ENCODE results near the gene ARHGAP8.
"Not testable (repeated sequence)": the region's sequence is repeated elsewhere in the genome, so short reads cannot be mapped to it uniquely, and the experiment has no call there.

Gene ARHGAP8

DNA sequence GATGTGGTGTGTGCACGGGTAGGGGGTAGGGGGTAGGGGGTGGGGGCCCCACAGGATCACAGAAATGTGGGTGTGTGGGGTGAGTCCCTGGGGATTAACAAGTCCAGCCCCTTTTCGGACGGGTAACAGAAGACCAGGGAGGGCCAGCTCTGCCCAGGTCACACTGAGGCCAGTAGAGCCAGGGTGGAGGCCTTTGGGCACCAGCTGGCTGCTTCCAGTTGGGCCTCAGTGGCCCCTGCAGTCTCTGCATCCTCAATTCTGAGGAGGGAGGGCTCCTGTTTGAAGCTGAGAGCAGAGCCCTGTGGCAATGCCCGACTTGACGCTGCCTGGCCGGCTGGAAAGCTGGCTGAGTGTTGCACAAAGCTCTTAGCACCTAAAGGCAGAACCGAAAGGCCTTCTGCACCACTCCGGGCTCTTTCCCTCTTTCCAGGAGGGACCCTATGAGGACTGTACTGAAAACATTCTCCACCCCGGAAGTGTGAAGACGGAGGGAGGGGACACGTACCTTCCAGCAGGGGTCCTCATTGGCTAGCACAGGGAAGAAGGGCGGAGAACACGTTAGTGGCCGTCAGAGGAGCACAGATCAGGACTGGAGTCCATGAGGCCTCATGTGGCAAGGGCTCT, 137.0 kb downstream of the ARHGAP8 start:
- DNase-seq (ENCODE audit: low spot score), result no peak

DNA sequence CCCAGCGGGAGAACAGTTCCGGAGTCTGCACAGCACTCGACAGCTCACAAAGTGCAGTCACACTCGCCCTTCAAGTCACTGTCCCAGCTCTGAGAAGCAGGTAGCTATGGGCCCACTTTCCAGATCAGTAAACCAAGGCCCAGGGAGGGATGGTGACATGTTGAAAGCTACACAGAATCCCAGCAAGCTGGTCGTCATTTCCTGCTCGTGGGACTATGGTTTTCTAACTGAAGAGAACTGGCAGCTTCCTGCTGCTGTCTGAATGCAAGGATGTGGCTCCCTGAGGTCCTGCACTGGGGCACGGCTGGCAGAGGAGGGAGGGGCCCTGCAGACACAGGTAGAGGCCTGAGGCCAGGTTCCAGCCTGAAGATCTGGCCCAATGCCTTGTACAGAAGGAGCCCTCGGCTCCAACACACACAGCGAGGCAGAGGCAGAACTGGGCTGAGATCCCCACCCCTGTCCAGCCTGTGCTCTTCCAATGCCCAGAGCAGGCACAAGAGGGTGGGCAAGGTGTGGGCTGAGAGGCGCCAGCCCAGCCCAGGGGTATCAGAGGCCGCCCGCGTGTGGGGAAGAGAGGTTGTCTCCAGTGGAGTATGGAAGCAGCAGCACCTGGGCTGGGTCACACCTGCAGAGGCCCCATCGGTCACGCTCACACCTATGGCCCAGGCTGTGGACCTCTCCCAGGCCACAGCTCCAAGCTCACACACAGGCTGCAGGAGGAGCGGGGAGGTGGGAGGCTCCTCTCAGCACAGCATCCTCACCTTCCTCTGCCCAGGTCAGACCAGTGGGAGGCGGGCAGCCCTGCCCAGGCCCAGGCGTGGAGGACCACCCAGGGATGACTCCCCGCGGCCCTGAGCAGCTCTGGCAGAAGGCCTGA, 138.3 kb downstream of the ARHGAP8 start:
- DNase-seq (ENCODE audit: low spot score), result no peak

GRCh38 chr22:44891293-44891747, 138.9 kb downstream of the ARHGAP8 start:
- DNase-seq (ENCODE audit: low spot score), result no peak

DNA sequence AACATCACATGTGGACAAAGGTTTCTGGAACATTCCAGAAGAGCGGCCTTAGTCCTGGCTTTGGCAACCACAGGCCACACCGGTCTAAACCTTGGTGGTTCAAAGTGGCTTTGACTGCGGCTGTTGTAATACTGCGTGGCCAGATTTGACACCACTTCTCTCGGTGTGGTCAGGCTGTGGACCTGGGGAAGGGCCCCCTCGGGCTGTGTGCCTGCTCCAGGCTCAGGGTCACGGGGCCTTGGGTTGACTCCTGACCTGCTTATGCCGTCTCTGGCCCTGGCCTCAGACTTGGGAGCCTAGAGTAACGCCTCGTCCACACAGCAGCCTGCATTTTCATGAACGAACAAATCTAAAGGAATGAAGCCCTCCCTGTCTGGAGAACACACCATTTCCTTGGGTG, 139.4 kb downstream of the ARHGAP8 start:
- no peak for DNase-seq (ENCODE audit: low spot score)

GRCh38 chr22:44892243-44892642, 139.9 kb downstream of the ARHGAP8 start:
- no peak for DNase-seq (ENCODE audit: low spot score)

- no peak for DNase-seq (ENCODE audit: low spot score)
Measured at GRCh38 chr22:44892803-44893730, 140.7 kb downstream of the ARHGAP8 start.

DNA sequence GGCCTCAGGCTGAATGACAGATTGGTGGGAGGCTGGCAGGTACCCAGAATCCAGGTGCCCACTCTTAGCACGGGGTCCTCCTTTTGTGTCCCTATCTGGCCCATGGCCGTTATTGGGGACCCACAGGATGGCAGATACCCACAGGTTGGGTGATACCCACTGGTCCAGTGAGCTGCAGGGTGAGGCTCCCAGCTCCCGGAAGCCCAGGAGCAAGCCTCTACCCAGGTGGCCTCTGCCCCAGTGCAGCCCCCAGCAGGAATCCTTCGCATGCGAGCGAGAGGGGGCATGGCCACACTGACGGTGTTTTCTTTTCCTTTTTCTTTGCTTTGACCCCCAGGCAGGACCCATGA, 141.3 kb downstream of the ARHGAP8 start:
- no peak for DNase-seq (ENCODE audit: low spot score)

DNA sequence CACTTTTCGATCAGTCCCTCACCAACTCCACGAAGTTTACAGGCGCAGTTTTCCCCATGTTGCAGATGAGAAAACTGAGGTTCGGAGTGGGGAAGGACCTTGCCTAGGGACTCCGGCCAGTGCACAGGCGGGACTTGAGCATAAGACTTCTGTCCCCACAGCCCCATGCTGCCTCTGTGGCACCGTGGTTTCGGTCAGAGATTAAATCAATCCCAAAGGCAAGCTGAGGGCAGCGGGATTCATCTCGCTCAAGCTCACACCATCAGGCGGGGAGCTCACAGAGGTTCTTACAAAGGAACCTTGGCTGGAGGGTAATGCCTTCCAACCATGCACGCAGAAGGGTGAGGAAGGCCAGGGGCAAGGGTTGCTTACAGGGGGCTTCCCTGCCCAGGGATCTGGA, 141.9 kb downstream of the ARHGAP8 start:
- DNase-seq (ENCODE audit: low spot score), result no peak

- no peak for DNase-seq (ENCODE audit: low spot score)
Measured at GRCh38 chr22:44894782-44895181, 142.4 kb downstream of the ARHGAP8 start.

DNA sequence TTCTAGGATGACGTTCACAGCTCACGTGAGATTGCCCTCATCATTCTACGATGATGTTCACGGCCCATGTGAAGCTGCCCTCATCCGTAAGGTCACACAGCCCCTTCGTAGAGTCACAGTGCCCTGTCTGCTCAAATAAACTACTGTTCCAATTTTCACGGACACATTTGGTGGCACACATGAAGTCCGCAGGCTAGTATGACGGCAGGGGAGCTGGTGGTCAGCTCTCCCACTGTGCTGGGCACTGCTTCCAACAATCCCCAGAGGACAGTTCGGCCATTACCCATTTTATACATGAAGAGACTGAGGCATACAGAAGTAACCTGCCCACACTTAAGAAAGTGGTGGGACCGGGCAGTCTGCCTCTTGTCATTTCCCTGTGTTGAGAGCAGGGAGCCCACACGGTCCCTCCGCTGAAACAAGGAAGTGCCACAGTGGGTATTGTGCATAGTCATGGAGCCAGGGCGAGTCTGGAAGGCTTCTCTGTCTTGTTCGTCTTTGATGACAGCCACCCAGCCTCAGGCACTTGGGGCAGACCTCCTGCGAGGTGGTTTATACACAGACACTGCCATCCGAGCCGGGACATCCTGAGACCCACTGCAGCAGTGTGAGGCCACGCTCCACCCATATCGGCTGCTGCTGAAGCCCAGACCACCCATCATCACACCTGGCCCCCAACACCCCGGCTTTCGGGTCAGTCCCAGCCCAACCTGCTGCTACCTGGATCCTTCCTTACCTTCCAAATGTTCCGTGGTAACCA, 143.1 kb downstream of the ARHGAP8 start:
- no peak for DNase-seq (ENCODE audit: low spot score)

DNA sequence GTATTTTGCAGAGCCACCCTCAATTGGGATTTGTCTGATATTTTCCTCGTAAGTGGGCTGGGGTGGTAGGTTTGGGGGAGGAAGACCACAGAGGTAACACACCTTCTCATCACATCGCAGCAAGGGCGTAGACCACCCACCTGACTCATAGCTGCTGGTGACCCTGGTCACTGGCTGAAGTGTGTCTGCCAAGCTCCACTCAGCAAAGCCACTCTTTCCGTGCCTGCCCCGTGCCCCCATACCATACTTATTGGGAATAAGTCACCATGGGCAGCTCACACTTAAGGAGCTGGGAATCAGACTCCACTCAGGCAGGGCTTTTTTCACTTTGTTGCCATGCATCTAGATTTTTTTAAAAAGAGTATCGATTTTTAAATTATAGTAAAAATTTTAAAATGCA, 145.9 kb downstream of the ARHGAP8 start:
- no peak for DNase-seq (ENCODE audit: low spot score)

- no peak for DNase-seq (ENCODE audit: low spot score)
Measured at GRCh38 chr22:44901301-44901700, 148.9 kb downstream of the ARHGAP8 start.

- DNase-seq (ENCODE audit: low spot score), result not testable (repeated sequence)
Measured at GRCh38 chr22:44903164-44903563, 150.8 kb downstream of the ARHGAP8 start.

GRCh38 chr22:44904492-44905152, 152.2 kb downstream of the ARHGAP8 start:
- DNase-seq (ENCODE audit: low spot score), result not testable (repeated sequence)

DNA sequence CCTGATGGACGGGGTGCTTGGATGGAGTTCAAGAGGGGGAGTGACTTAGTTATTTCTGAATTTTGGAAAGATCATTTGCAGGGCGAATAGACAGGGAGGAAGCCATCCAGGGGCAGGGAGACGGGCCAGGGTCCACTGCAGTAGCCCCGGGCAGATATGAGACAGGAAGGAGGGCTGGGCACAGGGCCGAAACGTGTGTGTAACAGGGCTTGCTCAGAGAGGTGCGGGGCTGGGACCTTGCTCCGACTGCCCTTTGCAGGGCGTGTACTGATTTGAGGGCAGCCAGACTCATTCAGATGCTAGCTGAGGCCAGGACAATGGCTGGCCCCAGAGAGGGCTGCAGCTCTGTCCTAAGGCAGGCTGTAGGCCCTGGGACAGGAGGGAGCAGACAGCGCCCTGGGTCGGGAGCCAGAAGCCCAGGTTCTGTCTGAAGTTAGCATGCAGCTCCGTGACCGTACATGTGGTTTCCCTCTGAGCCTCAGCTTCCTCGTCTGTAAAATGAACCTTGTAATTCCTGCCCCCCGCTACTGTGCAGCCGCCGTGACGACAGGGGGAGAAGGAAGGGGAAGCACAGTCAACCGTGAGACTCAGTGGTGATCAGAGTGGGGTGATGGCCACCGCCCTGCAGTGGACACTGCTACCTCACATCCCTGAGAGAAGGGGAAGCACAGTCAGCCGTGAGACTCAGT, 154.0 kb downstream of the ARHGAP8 start:
- no peak for DNase-seq (ENCODE audit: low spot score)

DNA sequence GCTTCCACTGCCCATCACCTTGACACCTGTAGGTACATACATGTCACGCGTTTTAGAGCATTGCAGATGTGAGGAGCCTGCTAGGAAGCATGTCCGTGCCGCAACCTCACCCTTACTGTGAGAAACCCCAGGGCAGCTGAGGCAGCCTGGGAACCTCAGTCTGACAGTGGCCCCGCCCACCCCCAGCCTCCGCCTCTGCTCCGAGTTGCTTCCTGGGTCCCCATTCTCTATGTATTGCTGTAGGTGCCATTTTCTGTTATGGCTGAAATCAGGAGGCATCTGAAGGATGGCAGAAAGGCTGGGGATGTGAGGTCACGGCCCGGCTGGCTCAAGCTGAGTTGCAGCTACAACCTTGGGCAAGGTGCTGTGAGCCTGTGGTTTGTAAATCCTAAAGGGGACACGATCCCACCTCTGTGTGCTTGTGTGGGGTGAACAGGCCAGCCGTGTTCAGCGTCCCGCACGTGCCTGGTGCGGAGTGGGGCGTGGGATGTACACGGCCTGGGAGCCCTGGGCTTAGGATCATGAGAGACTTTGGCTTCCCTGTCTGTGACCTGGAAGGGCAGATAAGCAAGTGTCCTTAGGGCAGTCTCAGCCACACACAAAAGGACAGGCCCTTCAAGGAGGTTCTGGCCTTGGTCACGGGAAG, 154.7 kb downstream of the ARHGAP8 start:
- no peak for DNase-seq (ENCODE audit: low spot score)

GRCh38 chr22:44907765-44908737, 155.7 kb downstream of the ARHGAP8 start:
- no peak for DNase-seq (ENCODE audit: low spot score)

- no peak for DNase-seq (ENCODE audit: low spot score)
Measured at GRCh38 chr22:44909241-44909640, 156.9 kb downstream of the ARHGAP8 start.

All from HuH-7 (cell line).